IPS DF 19.7 (cell line): ENCODE measurements around the gene COIL.
"Not testable (repeated sequence)": the region's sequence is repeated elsewhere in the genome, so short reads cannot be mapped to it uniquely, and the experiment has no call there.

Source experiments
- DNase-seq: peaks from one replicate; pipeline ENCODE4 v3.0.0-alpha.2; 2013; ENCODE audit warnings: low read depth, low spot score

Gene COIL

GRCh38 chr17:56978441-56979090 lies 17.7 kb upstream of the COIL start:
- no peak for DNase-seq

- DNase-seq, result no peak
Observed at GRCh38 chr17:56977673-56978395, 17.0 kb upstream of the COIL start, which contains the start of gene SCPEP1. SCPEP1 (plus strand) TSS chr17:56978131; CDS start chr17:56978160, 29 bp downstream.

GRCh38 chr17:56976941-56977608 lies 16.2 kb upstream of the COIL start:
- no peak for DNase-seq

- DNase-seq, result no peak
Observed at GRCh38 chr17:56975656-56976055, 14.8 kb upstream of the COIL start.

GRCh38 chr17:56974055-56974454 lies 13.2 kb upstream of the COIL start:
- no peak for DNase-seq

- no peak for DNase-seq
Observed at GRCh38 chr17:56973520-56973919, 12.7 kb upstream of the COIL start.

- DNase-seq, result no peak
Observed at GRCh38 chr17:56972111-56972730, 11.4 kb upstream of the COIL start.

- DNase-seq, result no peak
Observed at GRCh38 chr17:56970974-56971373, 10.1 kb upstream of the COIL start.

GRCh38 chr17:56966338-56966737 lies 5.5 kb upstream of the COIL start:
- DNase-seq, result no peak

- not testable (repeated sequence) for DNase-seq
Observed at GRCh38 chr17:56965681-56966080, 4.8 kb upstream of the COIL start.

- DNase-seq, result not testable (repeated sequence)
Observed at GRCh38 chr17:56965241-56965640, 4.4 kb upstream of the COIL start.

GRCh38 chr17:56956992-56957391 lies 3.9 kb downstream of the COIL start:
- no peak for DNase-seq

GRCh38 chr17:56949595-56949994 lies 11.3 kb downstream of the COIL start:
- no peak for DNase-seq

GRCh38 chr17:56948491-56948890 lies 12.4 kb downstream of the COIL start:
- DNase-seq, result no peak

GRCh38 chr17:56947741-56948140 lies 13.1 kb downstream of the COIL start:
- DNase-seq, result no peak

GRCh38 chr17:56945938-56946505 lies 14.8 kb downstream of the COIL start:
- no peak for DNase-seq

- DNase-seq, result no peak
Observed at GRCh38 chr17:56943505-56944125, 17.2 kb downstream of the COIL start.

- DNase-seq, result peak; percentile 38
Observed at GRCh38 chr17:56939869-56940484, 20.9 kb downstream of the COIL start.

GRCh38 chr17:56938206-56938605 lies 22.6 kb downstream of the COIL start:
- not testable (repeated sequence) for DNase-seq

GRCh38 chr17:56937687-56938086 lies 23.2 kb downstream of the COIL start:
- no peak for DNase-seq
